ENCODE data around the gene FBLN2.

DNA sequence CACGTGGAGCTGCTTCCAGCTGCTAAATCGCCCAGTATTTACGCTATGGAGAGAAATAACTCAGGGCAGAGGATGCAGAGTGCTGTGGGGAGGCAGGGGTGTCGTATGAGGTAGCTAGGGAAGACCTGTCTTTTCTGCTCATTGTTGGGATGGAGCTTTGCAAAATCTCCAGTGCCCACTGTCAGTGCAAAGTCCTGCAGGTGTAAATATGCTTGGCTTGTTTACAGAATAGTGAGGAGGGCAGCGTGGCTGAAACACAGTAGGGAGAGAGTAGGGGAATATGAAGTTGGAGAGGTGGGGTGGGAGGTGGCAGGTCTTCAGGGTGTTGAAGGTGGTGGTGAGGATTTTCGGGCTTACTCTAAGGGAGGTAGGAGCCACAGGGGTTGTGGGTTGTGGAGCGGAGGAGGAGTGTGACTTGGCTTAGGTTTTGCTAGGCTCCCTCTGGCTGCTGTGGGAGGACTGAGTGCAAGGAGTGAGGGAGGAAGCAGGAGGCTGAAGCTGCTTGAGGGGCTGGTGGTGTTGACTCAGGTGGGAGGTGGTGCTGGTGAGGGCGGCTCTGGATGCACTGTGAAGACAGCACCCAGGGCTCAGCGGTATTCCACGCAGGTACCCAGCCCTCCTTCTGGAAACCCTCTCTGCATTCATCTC, 125.7 kb downstream of the FBLN2 start:
- no peak for TF ChIP-seq REST (IDR thresholded peaks at IDR 0.05; ENCODE audit: insufficient replicate concordance, low read depth)
- TF ChIP-seq, protein P1, sequence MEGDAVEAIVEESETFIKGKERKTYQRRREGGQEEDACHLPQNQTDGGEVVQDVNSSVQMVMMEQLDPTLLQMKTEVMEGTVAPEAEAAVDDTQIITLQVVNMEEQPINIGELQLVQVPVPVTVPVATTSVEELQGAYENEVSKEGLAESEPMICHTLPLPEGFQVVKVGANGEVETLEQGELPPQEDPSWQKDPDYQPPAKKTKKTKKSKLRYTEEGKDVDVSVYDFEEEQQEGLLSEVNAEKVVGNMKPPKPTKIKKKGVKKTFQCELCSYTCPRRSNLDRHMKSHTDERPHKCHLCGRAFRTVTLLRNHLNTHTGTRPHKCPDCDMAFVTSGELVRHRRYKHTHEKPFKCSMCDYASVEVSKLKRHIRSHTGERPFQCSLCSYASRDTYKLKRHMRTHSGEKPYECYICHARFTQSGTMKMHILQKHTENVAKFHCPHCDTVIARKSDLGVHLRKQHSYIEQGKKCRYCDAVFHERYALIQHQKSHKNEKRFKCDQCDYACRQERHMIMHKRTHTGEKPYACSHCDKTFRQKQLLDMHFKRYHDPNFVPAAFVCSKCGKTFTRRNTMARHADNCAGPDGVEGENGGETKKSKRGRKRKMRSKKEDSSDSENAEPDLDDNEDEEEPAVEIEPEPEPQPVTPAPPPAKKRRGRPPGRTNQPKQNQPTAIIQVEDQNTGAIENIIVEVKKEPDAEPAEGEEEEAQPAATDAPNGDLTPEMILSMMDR (IDR thresholded peaks at IDR 0.05; ENCODE audit: insufficient read depth, low read length) = no peak
- no peak for TF ChIP-seq POLR2AphosphoS5 (IDR thresholded peaks at IDR 0.05; ENCODE audit: low read depth)
- no peak for TF ChIP-seq GABPA (IDR thresholded peaks at IDR 0.05; ENCODE audit: low read depth)
- TF ChIP-seq SPI1 (IDR thresholded peaks at IDR 0.05; ENCODE audit: borderline replicate concordance, low read depth) = no peak

Measured in HL-60 (cell line).